ENCODE results near the gene PRM2.

PRM2 gene

DNA sequence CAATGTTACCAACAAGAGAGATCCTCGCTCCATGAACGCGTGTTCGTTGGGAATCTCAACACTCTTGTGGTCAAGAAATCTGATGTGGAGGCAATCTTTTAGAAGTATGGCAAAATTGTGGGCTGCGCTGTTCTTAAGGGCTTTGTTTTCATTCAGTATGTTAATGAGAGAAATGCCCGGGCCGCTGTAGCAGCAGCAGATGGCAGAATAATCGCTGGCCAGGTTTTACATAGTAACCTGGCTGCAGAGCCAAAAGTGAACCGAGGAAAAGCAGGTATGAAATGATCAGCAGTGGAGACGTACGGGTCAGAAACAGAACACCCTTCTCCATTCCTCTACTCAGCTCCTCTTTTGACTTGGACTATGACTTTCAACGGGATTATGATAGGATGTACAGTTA is 33.6 kb downstream of the PRM2 start:
- DNase-seq: no peak

- DNase-seq: no peak
These were observed 34.6 kb downstream of the PRM2 start for GRCh38 chr16:11241480-11242204.

DNA sequence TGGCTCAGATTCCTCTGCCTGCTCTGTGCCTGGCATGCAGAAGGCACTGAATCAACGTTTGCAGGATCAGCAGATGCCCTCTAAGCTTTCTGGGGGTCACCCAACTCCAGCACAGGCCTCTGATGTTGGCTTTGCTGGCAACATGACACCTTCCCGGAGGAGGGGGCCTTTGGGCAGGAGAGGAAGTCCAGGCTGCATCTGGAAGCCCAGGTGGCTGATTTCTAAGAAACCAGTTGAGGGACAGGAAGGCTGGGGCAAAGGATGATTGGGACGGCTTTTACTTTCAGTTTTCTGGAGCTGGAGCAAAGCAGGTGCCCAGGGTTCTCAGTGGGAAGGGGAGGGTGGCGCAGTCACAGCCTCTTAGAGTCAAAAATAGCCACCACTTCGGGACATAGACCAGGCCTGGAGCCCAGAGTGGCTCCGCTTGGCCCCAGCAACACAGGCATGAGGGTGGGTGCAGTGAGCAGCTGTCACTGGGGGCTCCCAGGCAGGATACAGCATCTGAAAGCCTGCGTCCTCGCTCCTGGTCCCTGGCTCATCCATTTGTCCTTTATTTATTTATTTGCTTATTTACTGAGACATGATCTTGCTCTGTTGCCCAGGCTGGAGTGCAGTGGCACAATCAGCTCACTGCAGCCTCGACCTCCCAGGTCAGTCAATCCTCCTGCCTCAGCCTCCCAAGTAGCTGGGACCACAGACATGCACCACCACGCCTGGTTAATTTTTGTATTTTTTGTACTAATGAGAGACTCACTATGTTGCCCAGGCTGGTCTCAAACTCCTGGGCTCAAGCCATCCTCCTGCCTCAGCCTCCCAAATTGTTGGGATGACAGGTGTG is 35.4 kb downstream of the PRM2 start:
- DNase-seq: no peak

DNA sequence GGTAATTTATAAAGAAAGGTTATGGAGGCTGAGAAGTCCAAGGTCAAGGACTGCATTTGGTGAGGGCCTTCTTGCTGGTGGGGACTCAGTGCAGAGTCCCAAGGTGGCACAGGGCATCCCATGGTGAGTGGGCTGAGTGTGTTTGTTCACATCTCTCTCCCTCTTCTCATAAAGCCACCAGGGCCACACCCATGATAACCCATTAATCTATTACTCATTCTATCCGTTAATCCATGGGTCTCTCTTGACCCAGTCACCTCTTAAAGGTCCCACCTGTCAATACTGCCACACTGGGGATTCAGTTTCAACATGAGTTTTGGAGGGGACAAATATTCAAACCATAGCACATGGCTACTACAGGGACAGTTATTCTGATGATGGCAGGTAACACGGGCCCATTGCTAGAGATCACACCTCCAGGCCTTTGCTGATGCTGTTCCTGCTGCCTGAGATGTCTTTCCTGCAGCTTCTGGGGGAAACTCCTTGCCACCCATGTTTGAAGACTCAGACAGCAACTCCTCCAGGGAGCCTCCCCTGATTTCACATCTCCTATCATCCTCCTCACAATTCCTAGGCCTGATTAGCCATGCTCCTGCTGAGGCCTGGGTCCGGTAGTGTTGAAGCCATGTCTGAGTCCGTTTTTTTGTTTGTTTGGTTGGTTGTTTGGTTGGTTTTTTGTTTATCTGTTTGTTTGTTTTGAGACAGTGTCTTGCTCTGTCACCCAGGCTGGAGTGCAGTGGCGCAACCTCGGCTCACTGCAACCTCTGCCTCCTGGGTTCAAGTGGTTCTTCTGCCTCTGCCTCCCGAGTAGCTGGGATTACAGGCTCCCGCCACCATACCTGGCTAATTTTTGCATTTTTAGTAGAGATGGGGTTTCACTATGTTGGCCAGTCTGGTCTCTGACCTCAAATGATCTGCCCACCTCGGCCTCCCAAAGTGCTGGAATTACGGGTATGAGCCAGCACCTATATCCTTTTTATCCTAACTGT is 36.3 kb downstream of the PRM2 start:
- DNase-seq: no peak

DNA sequence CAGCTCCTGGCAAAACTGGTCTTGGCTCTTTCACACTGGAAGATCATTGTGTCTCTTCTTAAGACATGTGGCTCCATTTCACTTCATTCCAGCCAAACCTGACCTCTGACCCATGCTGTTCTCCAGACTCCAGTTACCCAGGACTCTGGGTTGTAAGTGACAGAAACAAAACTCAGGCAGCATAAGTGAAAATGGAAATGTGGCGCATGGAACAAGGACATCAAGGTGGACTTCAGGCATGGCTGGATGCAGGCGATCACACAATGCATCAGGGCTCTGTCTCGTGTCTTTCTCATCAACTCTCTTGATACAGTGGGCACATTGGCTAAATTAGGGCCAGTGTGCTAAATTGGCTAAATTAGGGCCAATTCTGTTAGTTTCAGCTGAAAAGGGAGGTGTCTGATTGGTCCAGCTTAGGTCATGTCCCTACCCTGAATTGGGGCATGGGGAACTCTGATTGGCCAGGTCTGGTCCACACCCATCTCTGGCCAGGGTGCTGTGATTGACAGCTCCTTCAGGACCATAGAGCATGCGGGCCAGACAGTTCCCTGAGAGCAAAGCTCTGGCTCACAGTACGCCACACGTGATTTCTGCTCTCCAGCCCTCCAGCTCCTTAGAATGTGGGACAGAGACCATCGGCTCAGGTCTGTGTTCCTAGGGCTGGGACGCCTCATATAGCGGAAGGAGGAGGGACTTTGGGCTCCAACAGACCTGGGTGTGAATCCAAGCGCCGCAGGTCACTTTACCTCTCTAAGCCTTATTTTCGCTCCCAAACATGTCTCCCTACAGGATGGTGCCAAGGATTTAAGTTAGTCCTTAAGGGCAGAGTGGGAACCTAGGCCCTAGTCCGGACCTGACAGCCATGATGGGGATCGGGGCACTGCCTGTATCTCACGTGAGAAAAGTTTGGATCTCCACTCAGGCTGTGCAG is 37.7 kb downstream of the PRM2 start:
- DNase-seq: no peak

GRCh38 chr16:11236461-11237254 is 39.6 kb downstream of the PRM2 start:
- DNase-seq: peak; percentile 56

DNA sequence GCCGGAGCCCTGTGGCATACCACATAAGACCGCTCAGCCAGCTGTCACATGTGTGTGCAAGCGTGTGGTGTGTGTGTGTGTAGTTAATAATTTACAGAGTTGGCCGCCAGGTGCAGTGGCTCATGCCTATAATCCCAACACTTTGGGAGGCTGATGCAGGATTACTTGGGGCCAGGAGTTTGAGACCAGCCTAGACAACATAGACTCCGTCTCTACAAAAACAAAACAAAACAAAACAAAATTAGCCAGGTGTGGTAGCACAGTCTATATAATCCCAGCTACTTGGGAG is 40.6 kb downstream of the PRM2 start:
- DNase-seq: no peak

- DNase-seq: peak; percentile 34
These were observed 41.2 kb downstream of the PRM2 start for GRCh38 chr16:11234884-11235702.

- DNase-seq: peak; percentile 55
These were observed 42.4 kb downstream of the PRM2 start for GRCh38 chr16:11233727-11234376.

DNA sequence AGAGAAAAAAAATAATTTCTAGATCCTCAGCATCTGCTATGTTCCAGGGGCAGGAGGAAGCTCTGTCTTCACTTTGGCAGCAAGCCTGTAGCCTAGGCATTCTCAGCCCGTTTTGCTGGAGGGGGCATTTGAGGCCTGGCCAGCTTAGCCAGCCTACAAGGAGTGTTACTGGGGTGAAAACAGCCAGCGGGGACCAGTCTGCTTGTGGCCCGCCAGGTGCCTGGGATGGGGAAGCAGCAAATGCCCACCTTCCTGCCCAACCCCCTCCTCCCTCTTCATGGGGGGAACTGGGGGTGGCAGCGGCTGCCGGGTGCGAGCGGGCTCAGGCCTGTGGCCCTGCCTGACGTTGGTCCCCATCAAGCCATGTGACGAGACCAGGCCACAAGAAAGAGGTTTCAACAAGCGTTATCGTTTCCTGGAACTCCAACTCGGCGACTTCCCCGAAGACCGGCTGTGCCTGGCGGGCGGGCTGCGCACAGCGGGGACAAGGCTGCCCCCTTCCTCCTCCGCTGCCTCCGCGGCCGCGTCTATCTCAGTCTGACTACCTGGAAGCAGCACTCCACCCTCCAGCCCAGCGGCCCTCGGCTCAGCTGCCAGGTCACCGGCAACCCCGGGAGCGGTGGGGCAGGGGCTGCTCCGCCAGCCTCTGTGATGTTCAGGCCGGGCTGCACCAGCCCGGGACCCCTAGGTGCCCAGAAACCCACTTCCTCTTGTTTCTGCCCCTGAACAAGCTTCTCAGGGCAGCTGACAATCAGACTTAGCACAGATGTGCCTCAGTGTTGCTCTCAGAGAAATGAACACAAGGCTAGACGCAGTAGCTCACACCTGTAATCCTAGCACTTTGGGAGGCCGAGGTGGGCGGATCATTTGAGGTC is 43.2 kb downstream of the PRM2 start:
- peak; percentile 92 for DNase-seq

DNA sequence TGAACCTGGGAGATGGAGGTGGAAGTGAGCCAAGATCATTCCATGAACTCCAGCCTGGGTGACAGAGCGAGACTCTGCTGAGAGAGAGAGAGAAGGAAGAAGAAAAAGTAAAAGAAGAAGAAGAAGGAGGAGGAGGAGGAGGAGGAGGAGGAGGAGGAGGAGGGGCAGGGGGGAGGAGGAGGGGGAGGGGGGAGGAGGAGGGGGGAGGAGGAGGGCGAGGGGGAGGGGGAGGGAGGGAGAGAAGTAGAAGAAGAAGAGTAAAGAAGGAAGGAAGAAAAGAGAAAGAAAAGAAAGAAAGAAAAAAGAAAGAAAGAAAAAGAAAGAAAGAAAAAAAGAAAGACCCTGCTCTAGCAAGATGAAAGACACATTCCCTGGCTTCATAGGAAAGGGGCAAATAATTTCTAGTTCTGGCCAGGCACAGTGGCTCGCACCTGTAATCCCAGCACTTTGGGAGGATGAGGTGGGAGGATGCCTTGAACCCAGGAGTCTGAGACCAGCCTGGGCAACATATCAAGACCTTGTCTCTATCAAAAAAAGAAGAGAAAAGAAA is 43.9 kb downstream of the PRM2 start:
- DNase-seq: no peak

GRCh38 chr16:11231367-11231970 is 44.8 kb downstream of the PRM2 start:
- DNase-seq: no peak

- DNase-seq: no peak
These were observed 46.4 kb downstream of the PRM2 start for GRCh38 chr16:11229906-11230305.

DNA sequence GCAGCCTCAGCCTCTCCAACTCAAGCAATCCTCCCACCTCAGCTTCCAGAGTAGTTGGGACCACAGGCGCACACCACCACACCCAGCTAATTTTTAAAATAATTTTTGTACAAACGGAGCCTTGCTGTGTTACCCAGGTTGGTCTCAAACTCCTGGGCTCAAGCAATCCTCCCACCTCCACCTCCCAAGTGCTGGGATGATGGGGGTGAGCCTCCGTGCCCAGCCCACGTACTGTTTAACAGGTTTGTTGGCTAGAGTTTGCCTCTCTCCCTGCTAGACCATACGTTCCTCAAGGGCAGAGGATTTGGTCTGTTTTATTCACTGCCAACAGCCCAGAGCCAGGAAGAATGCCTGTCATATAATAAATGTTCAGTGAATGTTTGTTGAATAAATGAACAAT is 46.8 kb downstream of the PRM2 start:
- DNase-seq: no peak

- DNase-seq: no peak
These were observed 50.4 kb downstream of the PRM2 start for GRCh38 chr16:11225677-11226549.

Measured in CD4-positive, alpha-beta T cell treated with Interferon gamma for 1 hour (primary cell).